Activated CD4-positive, alpha-beta memory T cell treated with anti-CD3 and anti-CD28 coated beads for 36 hours (primary cell): Measurements from ENCODE around the gene CYP4F8. TPM values are rescaled to one million over a fixed set of nuclear protein-coding genes. Genes with fewer than 3 reads are reported as not detected.
A peak's percentile ranks its signal among the peaks of the same experiment; 100 is the strongest.
"Not testable (repeated sequence)": the region's sequence is repeated elsewhere in the genome, so short reads cannot be mapped to it uniquely, and the experiment has no call there.

Experiments
- CTCF ChIA-PET: fragments of 350-600 bp; sonication (Branson Sonifier 250); formaldehyde crosslinking; loops from one replicate; lab custom pipeline; 2021; ENCODE audit warnings: antibody characterized with exemption, inconsistent platforms; lab: Charles Lee
- POLR2A ChIA-PET: fragments of 350-600 bp; sonication (Branson Sonifier 250); formaldehyde crosslinking; loops from one replicate; lab custom pipeline; 2021; ENCODE audit warnings: antibody characterized with exemption; lab: Charles Lee
- DNase-seq: peaks from one replicate; pipeline ENCODE4 v3.0.0-alpha.2; 2020
- H3K27ac Mint-ChIP-seq: one replicate; pipeline ENCODE4 v1.8.0; 2021; ENCODE audit warnings: mixed read lengths
- H3K27me3 Mint-ChIP-seq: one replicate; pipeline ENCODE4 v1.8.0; 2021; ENCODE audit warnings: mixed read lengths
- H3K36me3 Mint-ChIP-seq: one replicate; pipeline ENCODE4 v1.8.0; 2021; ENCODE audit warnings: mixed read lengths
- H3K4me1 Mint-ChIP-seq: one replicate; pipeline ENCODE4 v1.8.0; 2021; ENCODE audit warnings: low read depth, mixed read lengths
- H3K4me3 Mint-ChIP-seq: one replicate; pipeline ENCODE4 v1.8.0; 2021; ENCODE audit warnings: mild to moderate bottlenecking, mixed read lengths
- H3K9me3 Mint-ChIP-seq: one replicate; pipeline ENCODE4 v1.8.0; 2021; ENCODE audit warnings: mixed read lengths
- intact Hi-C: fragments of 100-400 bp; cut with micrococcal nuclease; formaldehyde crosslinking; loops from one replicate; pipeline ENCODE4 v1.15.1; 2023
- total RNA-seq, 2 experiments: library from RNA; stranded (reverse); gene quantifications; one replicate each; pipeline ENCODE4 v1.2.3, GENCODE V29; 2021

Gene CYP4F8
- total RNA-seq, 2 experiments from 2014 or later, result not detected

- no peak overlapping the region for H3K27ac Mint-ChIP-seq
- ChIA-PET CTCF (no interaction called here), POLR2A (no interaction called here)
- no peak for DNase-seq
- peaks cover 28% of the 10 kb centered on the region for H3K27me3 Mint-ChIP-seq
- no peaks in the 10 kb centered on the region for H3K4me1 Mint-ChIP-seq
- peaks cover 5% of the 10 kb centered on the region for H3K9me3 Mint-ChIP-seq
- H3K36me3 Mint-ChIP-seq, result peaks cover 3% of the 10 kb centered on the region
- intact Hi-C loops, result no loop called here
- H3K4me3 Mint-ChIP-seq, result no peak overlapping the region
These were observed 23.2 kb upstream of the CYP4F8 start for GRCh38 chr19:15591796-15592195.

DNA sequence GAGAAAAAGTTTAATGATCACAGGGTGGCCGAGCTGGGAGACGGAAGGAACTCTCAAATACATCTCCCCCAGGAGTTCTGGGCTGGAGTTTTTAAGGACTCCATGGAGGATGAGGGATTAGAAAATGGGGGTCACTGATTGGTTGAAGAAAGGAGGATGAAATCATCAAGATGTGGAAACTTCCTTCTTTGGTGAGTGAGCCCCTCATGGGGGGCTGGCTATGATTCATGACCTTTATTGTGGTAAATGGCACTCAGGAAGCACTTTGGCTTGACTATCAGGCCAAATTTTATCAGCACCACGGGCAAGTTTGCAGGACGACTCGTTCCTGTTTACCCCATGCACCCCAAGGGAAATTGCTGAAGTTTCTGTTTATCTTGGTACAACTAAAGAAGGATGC lies 22.5 kb upstream of the CYP4F8 start:
- H3K4me3 Mint-ChIP-seq, DNase-seq, intact Hi-C loops, POLR2A ChIA-PET, H3K4me1 Mint-ChIP-seq, H3K27ac Mint-ChIP-seq, CTCF ChIA-PET, H3K36me3 Mint-ChIP-seq: not testable (repeated sequence)
- peaks cover 10% of the 10 kb centered on the region for H3K9me3 Mint-ChIP-seq
- peaks cover 32% of the 10 kb centered on the region for H3K27me3 Mint-ChIP-seq

DNA sequence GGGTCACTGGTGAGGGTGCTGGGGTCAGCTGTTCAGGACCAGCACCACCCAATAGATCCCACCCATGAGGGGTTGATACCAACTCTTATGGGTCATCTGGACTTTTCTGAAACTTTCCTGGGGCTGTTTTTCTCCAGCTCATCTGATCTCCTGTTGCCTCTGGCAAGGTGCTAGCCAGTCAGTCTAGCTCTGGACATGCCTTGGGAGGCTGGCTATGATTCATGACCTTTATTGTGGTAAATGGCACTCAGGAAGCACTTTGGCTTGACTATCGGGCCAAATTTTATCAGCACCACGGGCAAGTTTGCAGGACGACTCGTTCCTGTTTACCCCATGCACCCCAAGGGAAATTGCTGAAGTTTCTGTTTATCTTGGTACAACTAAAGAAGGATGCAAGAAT lies 21.3 kb upstream of the CYP4F8 start:
- POLR2A ChIA-PET, H3K4me1 Mint-ChIP-seq, CTCF ChIA-PET, intact Hi-C loops, DNase-seq, H3K27ac Mint-ChIP-seq, H3K36me3 Mint-ChIP-seq, H3K4me3 Mint-ChIP-seq: not testable (repeated sequence)
- Mint-ChIP-seq H3K9me3 (peaks cover 10% of the 10 kb centered on the region), H3K27me3 (peaks cover 32% of the 10 kb centered on the region)

DNA sequence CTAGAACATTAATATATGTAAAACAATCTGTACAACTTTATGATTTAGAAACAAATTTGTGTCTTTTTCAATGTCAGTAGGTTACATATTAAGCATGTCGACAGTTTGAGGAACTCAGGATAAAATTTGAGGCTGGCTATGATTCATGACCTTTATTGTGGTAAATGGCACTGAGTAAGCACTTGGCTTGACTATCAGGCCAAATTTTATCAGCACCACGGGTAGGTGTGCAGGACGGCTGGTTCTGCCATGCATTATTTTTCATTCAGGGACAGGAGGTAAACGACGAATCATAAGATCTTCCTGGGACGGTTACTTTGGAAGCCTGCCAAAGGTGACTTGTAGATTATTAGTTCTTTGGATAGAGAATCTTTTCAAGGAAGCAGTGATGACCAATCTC lies 19.9 kb upstream of the CYP4F8 start:
- Mint-ChIP-seq H3K27me3 (peaks cover 32% of the 10 kb centered on the region), H3K4me3 (no peak overlapping the region), H3K4me1 (no peaks in the 10 kb centered on the region), H3K36me3 (peaks cover 3% of the 10 kb centered on the region), H3K27ac (no peak overlapping the region), H3K9me3 (peaks cover 10% of the 10 kb centered on the region)
- no peak for DNase-seq
- POLR2A ChIA-PET, result no interaction called here
- intact Hi-C loops, result no loop called here
- CTCF ChIA-PET, result no interaction called here

- intact Hi-C loops, H3K4me3 Mint-ChIP-seq: not testable (repeated sequence)
These were observed 6.8 kb upstream of the CYP4F8 start for GRCh38 chr19:15607978-15608925.

DNA sequence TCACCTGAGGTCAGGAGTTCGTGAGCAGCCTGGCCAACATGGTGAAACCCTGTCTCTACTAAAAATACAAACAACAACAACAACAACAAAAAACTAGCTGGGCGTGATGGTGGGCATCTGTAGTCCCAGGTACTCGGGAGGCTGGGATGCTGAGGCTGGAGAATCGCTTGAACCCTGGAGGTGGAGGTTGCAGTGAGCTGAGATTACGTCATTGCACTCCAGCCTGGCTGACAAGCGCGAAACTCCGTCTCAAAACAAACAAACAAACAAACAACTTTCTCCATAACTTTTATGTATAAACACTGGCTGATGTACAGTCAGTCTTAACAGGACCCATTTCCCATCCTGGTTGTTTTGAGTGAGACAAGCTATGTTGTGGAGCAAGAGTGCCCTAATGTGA lies 5.8 kb upstream of the CYP4F8 start:
- H3K27me3 Mint-ChIP-seq, result peaks cover 5% of the 10 kb centered on the region
- no peaks in the 10 kb centered on the region for H3K9me3 Mint-ChIP-seq
- H3K4me3 Mint-ChIP-seq, result no peak overlapping the region
- ChIA-PET POLR2A (no interaction called here), CTCF (no interaction called here)
- intact Hi-C loops, result no loop called here
- H3K4me1 Mint-ChIP-seq, result no peaks in the 10 kb centered on the region
- no peak for DNase-seq
- no peak overlapping the region for H3K27ac Mint-ChIP-seq
- no peaks in the 10 kb centered on the region for H3K36me3 Mint-ChIP-seq

More at GRCh38 chr19:15607978-15608925, 6.8 kb upstream of the CYP4F8 start:
- CTCF ChIA-PET, DNase-seq, H3K4me1 Mint-ChIP-seq, H3K36me3 Mint-ChIP-seq, H3K9me3 Mint-ChIP-seq, H3K27ac Mint-ChIP-seq, POLR2A ChIA-PET, H3K27me3 Mint-ChIP-seq: not testable (repeated sequence)

DNA sequence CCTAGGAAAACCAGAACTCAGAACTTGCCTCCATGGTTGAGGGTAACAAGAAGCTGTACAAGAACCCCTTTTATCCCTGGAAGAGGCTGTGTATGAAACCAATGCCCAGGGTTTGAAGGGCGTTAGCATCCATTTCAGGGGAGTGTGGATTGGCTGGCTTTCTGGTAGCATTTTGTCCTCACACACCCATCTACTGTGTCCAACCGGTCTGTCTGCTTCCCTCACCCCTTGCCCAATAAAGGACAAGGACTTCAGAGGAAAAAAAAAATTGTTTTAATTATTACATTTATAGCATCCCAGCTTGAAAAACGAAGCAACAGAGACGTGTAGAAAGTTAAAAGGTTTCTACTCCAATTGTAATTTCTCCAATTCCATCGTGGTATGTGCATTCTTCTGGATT lies 2.7 kb upstream of the CYP4F8 start:
- Mint-ChIP-seq H3K27ac (no peak overlapping the region), H3K4me3 (no peak overlapping the region), H3K4me1 (peaks cover 3% of the 10 kb centered on the region), H3K36me3 (no peaks in the 10 kb centered on the region), H3K9me3 (peaks cover 7% of the 10 kb centered on the region), H3K27me3 (peaks cover 11% of the 10 kb centered on the region)
- intact Hi-C loops, result no loop called here
- no peak for DNase-seq
- CTCF ChIA-PET, result no interaction called here
- POLR2A ChIA-PET, result no interaction called here

- peaks cover 7% of the 10 kb centered on the region for H3K9me3 Mint-ChIP-seq
- no peaks in the 10 kb centered on the region for H3K36me3 Mint-ChIP-seq
- CTCF ChIA-PET, result no interaction called here
- DNase-seq, result no peak
- no peak overlapping the region for H3K4me3 Mint-ChIP-seq
- peaks cover 3% of the 10 kb centered on the region for H3K4me1 Mint-ChIP-seq
- H3K27me3 Mint-ChIP-seq, result peaks cover 9% of the 10 kb centered on the region
- POLR2A ChIA-PET, result no interaction called here
- H3K27ac Mint-ChIP-seq, result no peak overlapping the region
- intact Hi-C loops, result no loop called here
These were observed 1.7 kb upstream of the CYP4F8 start for GRCh38 chr19:15613338-15613737.

GRCh38 chr19:15615526-15615925 lies 508 bp downstream of the CYP4F8 start:
- no peak for DNase-seq
- intact Hi-C loops, result no loop called here
- CTCF ChIA-PET, result no interaction called here

GRCh38 chr19:15616183-15616582 lies 1.2 kb downstream of the CYP4F8 start:
- intact Hi-C loops, result no loop called here
- no peaks in the 10 kb centered on the region for H3K36me3 Mint-ChIP-seq
- H3K27me3 Mint-ChIP-seq, result peaks cover 12% of the 10 kb centered on the region
- peak; percentile 10 for DNase-seq
- H3K4me3 Mint-ChIP-seq, result no peak overlapping the region
- no peak overlapping the region for H3K27ac Mint-ChIP-seq
- CTCF ChIA-PET, result no interaction called here
- POLR2A ChIA-PET, result no interaction called here
- H3K9me3 Mint-ChIP-seq, result peaks cover 7% of the 10 kb centered on the region
- peaks cover 3% of the 10 kb centered on the region for H3K4me1 Mint-ChIP-seq

More at GRCh38 chr19:15615526-15615925, 508 bp downstream of the CYP4F8 start:
- no peak overlapping the region for H3K27ac Mint-ChIP-seq
- POLR2A ChIA-PET, result no interaction called here
- H3K36me3 Mint-ChIP-seq, result no peaks in the 10 kb centered on the region
- no peak overlapping the region for H3K4me3 Mint-ChIP-seq
- H3K4me1 Mint-ChIP-seq, result peaks cover 3% of the 10 kb centered on the region
- H3K27me3 Mint-ChIP-seq, result peaks cover 12% of the 10 kb centered on the region
- peaks cover 7% of the 10 kb centered on the region for H3K9me3 Mint-ChIP-seq

DNA sequence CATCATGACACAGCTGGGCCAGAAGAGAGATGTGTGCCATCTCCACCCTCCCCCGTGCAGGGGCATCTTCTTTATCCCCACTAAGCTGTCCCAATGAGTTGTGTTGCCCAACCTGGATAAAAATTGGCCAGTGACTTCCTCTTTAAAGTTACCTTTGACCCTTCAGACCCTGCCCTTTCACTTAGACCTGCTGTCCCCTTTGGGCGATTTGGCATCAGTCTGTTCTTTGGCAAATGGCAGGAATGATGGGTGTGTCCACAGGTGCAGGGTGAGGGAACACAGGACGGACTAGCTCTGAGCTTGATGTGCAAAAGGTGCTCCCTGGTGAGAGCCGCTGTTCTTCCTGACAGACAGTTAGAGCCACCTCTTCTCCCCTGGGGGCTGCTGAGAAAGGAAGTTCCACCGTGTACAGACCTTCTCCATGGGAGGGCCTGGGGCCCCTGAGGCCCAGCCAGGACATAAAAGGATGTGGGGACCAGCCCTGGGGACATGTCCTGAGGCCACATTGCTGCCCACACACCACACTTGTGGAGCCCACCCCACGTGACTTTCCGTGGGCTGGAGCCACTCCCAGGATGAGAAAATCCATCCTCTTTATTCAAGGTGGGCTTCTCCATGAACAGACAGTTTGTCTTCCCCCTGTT lies 1.7 kb downstream of the CYP4F8 start:
- Mint-ChIP-seq H3K36me3 (no peaks in the 10 kb centered on the region), H3K4me1 (peaks cover 3% of the 10 kb centered on the region), H3K9me3 (peaks cover 7% of the 10 kb centered on the region), H3K27ac (no peak overlapping the region), H3K4me3 (no peak overlapping the region), H3K27me3 (peaks cover 13% of the 10 kb centered on the region)
- intact Hi-C loops, result no loop called here
- no peak for DNase-seq
- ChIA-PET POLR2A (no interaction called here), CTCF (no interaction called here)

- POLR2A ChIA-PET, result interaction anchor here (0.6 kb wide), 1 partner anchor 9 kb away, joined by 6 read pairs; no protein-coding TSS in a partner anchor
- Mint-ChIP-seq H3K4me1 (peaks cover 3% of the 10 kb centered on the region), H3K4me3 (no peak overlapping the region), H3K9me3 (peaks cover 7% of the 10 kb centered on the region), H3K36me3 (no peaks in the 10 kb centered on the region), H3K27me3 (peaks cover 17% of the 10 kb centered on the region), H3K27ac (no peak overlapping the region)
- DNase-seq, result no peak
- CTCF ChIA-PET, result no interaction called here
- intact Hi-C loops, result no loop called here
These were observed 3.3 kb downstream of the CYP4F8 start for GRCh38 chr19:15618321-15618720.
